ENCODE data around the gene GOLPH3L. TPM values are rescaled to one million over a fixed set of nuclear protein-coding genes. Genes with fewer than 3 reads are reported as not detected.

Gene GOLPH3L
- total and polyA plus RNA-seq, 10 of the 15 experiments (the other 5 are each of a cell fraction or from before 2014, with no cell fraction given), result 7.7 to 29.9 (median 19.2) TPM

GRCh38 chr1:150612014-150612345 lies 85.0 kb downstream of the GOLPH3L start:
- ChIA-PET CTCF (interaction anchor here (1.4 to 14.0 kb wide), 4 partner anchors 8 to 47 kb away, joined by 4 to 390 read pairs (median 10); partner anchors contain the start of gene MCL1), RAD21 (ENCODE audit: unreplicated experiment) (interaction anchor here (1.1 to 7.0 kb wide), 7 partner anchors 10 to 50 kb away, joined by 3 to 81 read pairs (median 5); partner anchors contain the start of gene MCL1), SMC1A (ENCODE audit: uncharacterized antibody, unreplicated experiment) (interaction anchor here (0.7 to 18.8 kb wide), 7 partner anchors 9 to 49 kb away, joined by 3 to 367 read pairs (median 6); partner anchors contain the start of genes ENSA and MCL1), POLR2A (interaction anchor here (1.0 to 7.3 kb wide), 5 partner anchors 10 to 48 kb away, joined by 3 to 95 read pairs (median 7); partner anchors contain the start of gene MCL1)
- BruUV-seq (replicated peaks), result TSS peak; percentile 99
- H3K27me3 ChIP-seq (replicated peaks in 1 of 2; ENCODE audit: control insufficient read depth in 2 of 2, insufficient read depth in 2 of 2, low read length in 1 of 2), result no peaks in the 10 kb centered on the region
- H3K4me1 ChIP-seq (ENCODE audit: control insufficient read depth, insufficient read depth, low read length), result peaks cover 41% of the 10 kb centered on the region
- H3K4me2 ChIP-seq (ENCODE audit: control insufficient read depth, insufficient read depth), result peak overlapping the region; percentile 75
- peak overlapping the region; percentile 84 for H3K27ac ChIP-seq (ENCODE audit: control insufficient read depth, insufficient read depth)
- no peaks in the 10 kb centered on the region; the same call in none of the 2 replicates for H3K79me2 ChIP-seq (ENCODE audit: control insufficient read depth, insufficient read depth, low read length)
- in situ Hi-C loops (cut with MboI), result loop anchor here (5.0 kb wide), 1 partner anchor 45 kb away; no protein-coding TSS in a partner anchor
- no peak for FAIRE-seq
- peaks cover 2 to 11% of the 10 kb centered on the region in 2 experiments; a peak in 2 of 4 replicates for H3K36me3 ChIP-seq (ENCODE audit: control insufficient read depth in 2 of 2, insufficient read depth in 2 of 2, low read length in 1 of 2)
- no peak for DNase-seq (ENCODE audit: low read depth, low spot score)
- WGBS (ENCODE audit: insufficient coverage, insufficient replicate concordance, low lambda C conversion rate, missing lambda C conversion rate), result 24% methylated on average over 3 of the region's 3 CpGs
- no peaks in the 10 kb centered on the region for H3K9me3 ChIP-seq (replicated peaks; ENCODE audit: control insufficient read depth, insufficient read depth, low read length)
- peak overlapping the region; percentile 42 for H3K9ac ChIP-seq (ENCODE audit: control insufficient read depth, insufficient read depth, low read length)
- TF ChIP-seq SMARCA5 (IDR thresholded peaks at IDR 0.05) (peak; percentile 66; the same call in 1 of the 2 replicates), SREBF2 (IDR thresholded peaks at IDR 0.05; ENCODE audit: low read length) (no peak)
- H4K20me1 ChIP-seq (ENCODE audit: control insufficient read depth, insufficient read depth), result no peaks in the 10 kb centered on the region
- no peak for ATAC-seq
- H2AFZ ChIP-seq (ENCODE audit: control insufficient read depth, low read depth, low read length), result no peak overlapping the region; the same call in 1 of the 2 replicates
- intact Hi-C loops (cut with micrococcal nuclease; ENCODE audit: unreplicated experiment), result no loop called here
- H3K4me3 ChIP-seq, result no peak overlapping the region

- H3K36me3 ChIP-seq (ENCODE audit: control insufficient read depth in 2 of 2, insufficient read depth in 2 of 2, low read length in 1 of 2), result peaks cover 2 to 8% of the 10 kb centered on the region in 2 experiments; a peak in 2 of 4 replicates
- ATAC-seq (no peak), DNase-seq (ENCODE audit: low read depth, low spot score) (no peak), FAIRE-seq (no peak)
- RAD21 ChIA-PET (ENCODE audit: unreplicated experiment), result interaction anchor here (2.0 to 7.0 kb wide), 2 partner anchors 31 to 49 kb away, joined by 8 to 81 read pairs; partner anchors contain the start of gene MCL1
- in situ Hi-C loops (cut with MboI), result loop anchor here (5.0 kb wide), 1 partner anchor 43 kb away; no protein-coding TSS in a partner anchor
- H3K9me3 ChIP-seq (replicated peaks; ENCODE audit: control insufficient read depth, insufficient read depth, low read length), result no peaks in the 10 kb centered on the region
- H3K27ac ChIP-seq (ENCODE audit: control insufficient read depth, insufficient read depth), result peak overlapping the region; percentile 39
- 63% methylated on average over 4 of the region's 4 CpGs for WGBS (ENCODE audit: insufficient coverage, insufficient replicate concordance, low lambda C conversion rate, missing lambda C conversion rate)
- intact Hi-C loops (cut with micrococcal nuclease; ENCODE audit: unreplicated experiment), result loop anchor here (2.0 kb wide), 2 partner anchors 32 to 48 kb away; partner anchors contain the start of gene MCL1
- no peaks in the 10 kb centered on the region; the same call in none of the 2 replicates for H3K79me2 ChIP-seq (ENCODE audit: control insufficient read depth, insufficient read depth, low read length)
- H4K20me1 ChIP-seq (ENCODE audit: control insufficient read depth, insufficient read depth), result no peaks in the 10 kb centered on the region
- H3K27me3 ChIP-seq (replicated peaks in 1 of 2; ENCODE audit: control insufficient read depth in 2 of 2, insufficient read depth in 2 of 2, low read length in 1 of 2), result no peaks in the 10 kb centered on the region
- CTCF ChIA-PET, result interaction anchor here (0.8 to 3.5 kb wide), 6 partner anchors 11 to 50 kb away, joined by 3 to 15 read pairs (median 6); partner anchors contain the start of genes ENSA and MCL1
- H3K4me2 ChIP-seq (ENCODE audit: control insufficient read depth, insufficient read depth), result no peak overlapping the region
- POLR2A ChIA-PET, result interaction anchor here (2.1 to 7.3 kb wide), 2 partner anchors 31 to 46 kb away, joined by 7 to 95 read pairs; partner anchors contain the start of gene MCL1
- SMC1A ChIA-PET (ENCODE audit: uncharacterized antibody, unreplicated experiment), result interaction anchor here (0.6 to 18.8 kb wide), 3 partner anchors 10 to 47 kb away, joined by 3 to 367 read pairs (median 35); partner anchors contain the start of gene ENSA
- no TSS peak for BruUV-seq (replicated peaks)
- no peak overlapping the region for H3K9ac ChIP-seq (ENCODE audit: control insufficient read depth, insufficient read depth, low read length)
- H3K4me1 ChIP-seq (ENCODE audit: control insufficient read depth, insufficient read depth, low read length), result peaks cover 39% of the 10 kb centered on the region
- H2AFZ ChIP-seq (ENCODE audit: control insufficient read depth, low read depth, low read length), result no peak overlapping the region
- H3K4me3 ChIP-seq, result no peak overlapping the region
- TF ChIP-seq PML (IDR thresholded peaks at IDR 0.05; ENCODE audit: low read length) (no peak), PAX5 (IDR thresholded peaks at IDR 0.05; ENCODE audit: borderline replicate concordance, low read depth, low read length) (no peak), KAT2A (conservative IDR thresholded peaks at IDR 0.05; ENCODE audit: control insufficient read depth, low read depth, low read length) (no peak), CTCF (IDR thresholded peaks at IDR 0.05 in 2 of 3, conservative IDR thresholded peaks at IDR 0.05 in 1 of 3; ENCODE audit: control insufficient read depth in 2 of 3, extremely low read depth in 1 of 3, insufficient read depth in 1 of 3, low read depth in 3 of 3, low read length in 3 of 3) (no peak), NBN (IDR thresholded peaks at IDR 0.05) (no peak), CUX1 (IDR thresholded peaks at IDR 0.05; ENCODE audit: insufficient replicate concordance, low read depth, low read length) (no peak), RFX5 (IDR thresholded peaks at IDR 0.05; ENCODE audit: low read depth, low read length) (no peak)
Measured at GRCh38 chr1:150610576-150610975, 86.4 kb downstream of the GOLPH3L start.
